ENCODE data around the gene MYMK.

Gene MYMK

GRCh38 chr9:133558191-133559126 lies 33.7 kb upstream of the MYMK start:
- peak; percentile 37 for DNase-seq (ENCODE audit: low read depth)

- DNase-seq (ENCODE audit: low read depth): no peak
These were observed 32.8 kb upstream of the MYMK start for GRCh38 chr9:133557581-133557980.

DNA sequence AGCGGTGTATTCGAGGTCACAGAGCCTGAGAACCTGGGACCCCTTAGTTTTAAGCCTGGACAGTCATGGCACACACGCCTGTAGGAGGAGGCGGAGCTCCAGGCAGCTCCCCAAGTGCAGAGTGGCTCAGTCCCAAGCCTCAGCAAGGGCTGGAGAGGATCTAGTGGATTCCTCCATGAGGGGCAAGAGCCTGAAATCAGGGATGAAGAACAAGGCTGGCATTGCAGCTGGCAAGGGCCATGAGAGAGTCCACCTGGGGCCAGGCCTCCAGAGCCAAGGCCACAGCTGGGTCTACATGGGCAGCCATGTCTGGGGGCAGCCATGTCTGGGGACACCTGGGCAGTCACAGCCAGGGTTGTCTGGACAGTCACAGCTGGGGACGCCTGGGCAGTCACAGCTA lies 31.6 kb upstream of the MYMK start:
- DNase-seq (ENCODE audit: low read depth): no peak

GRCh38 chr9:133554729-133555128 lies 30.0 kb upstream of the MYMK start:
- DNase-seq (ENCODE audit: low read depth): no peak

DNA sequence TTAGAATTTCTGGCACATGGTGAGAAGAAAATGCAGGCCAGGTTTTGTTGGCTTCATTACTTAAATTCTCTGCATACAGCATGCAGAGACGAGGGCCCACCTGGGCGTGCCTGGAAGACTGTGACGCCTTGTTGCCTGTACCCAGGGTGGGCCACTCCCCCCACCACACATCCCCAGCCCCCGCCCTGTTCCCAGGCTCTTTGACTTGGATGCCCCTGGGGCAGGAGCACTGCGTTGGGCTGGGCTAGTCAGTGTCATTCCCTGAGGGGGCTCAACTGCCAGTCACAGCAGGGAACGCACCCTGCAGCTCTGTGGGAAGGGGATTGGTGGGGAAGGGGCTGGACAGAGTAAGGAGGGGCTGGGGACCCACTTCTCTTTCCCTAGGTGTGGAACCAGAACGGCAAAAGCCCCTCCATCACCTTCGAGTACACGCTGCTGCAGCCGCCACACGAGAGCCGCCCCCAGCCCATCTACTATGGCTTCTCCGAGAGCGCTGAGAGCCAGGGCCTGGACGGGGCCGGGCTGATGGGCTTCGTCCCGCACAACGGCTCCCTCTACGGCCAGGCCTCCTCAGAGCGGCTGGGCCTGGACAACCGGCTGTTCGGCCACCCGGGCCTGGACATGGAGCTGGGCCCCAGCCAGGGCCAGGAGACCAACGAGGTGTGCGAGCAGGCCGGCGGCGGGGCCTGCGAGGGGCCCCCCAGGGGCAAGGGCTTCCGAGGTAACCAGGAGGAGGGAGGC lies 29.4 kb upstream of the MYMK start:
- DNase-seq (ENCODE audit: low read depth): no peak

DNA sequence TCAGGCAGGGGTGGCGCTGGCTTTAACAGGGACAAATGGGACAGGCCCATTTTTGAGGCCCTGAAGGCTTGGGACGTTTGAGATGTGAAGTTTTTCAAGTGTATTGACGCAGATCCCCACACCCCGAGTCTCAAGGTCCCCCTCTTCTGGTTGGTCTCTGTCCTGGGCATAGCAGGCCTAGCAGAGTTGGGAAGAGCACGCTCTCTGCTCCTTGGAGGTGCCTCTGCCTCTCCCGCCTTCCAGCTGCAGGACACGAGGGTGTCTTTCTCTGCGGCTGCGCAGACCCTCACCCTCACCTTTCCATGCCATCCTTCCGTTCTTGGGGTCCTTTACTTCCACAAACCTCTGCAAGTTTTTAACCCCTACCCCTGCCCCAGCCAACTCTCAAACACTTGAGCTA lies 28.4 kb upstream of the MYMK start:
- DNase-seq (ENCODE audit: low read depth): no peak

DNA sequence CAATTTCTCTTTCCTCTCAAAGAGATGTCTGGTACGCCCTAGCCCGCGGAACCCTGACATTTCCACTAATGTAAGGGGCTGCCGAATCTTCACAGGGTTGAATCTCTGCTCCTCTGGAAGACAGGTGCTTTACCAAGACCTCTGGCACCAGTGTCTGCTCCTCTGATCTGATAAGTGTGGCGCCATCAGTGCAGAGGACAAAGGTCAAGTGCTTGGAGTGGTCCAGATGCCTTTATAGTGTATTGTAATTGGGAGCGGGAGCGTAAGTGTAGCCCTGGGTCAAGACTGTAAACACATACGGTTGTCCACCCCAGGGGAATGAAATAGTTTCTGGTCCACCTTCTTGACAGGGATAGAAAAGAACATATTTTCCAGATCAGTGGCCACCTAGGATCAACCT lies 27.5 kb upstream of the MYMK start:
- no peak for DNase-seq (ENCODE audit: low read depth)

GRCh38 chr9:133551446-133551845 lies 26.7 kb upstream of the MYMK start:
- DNase-seq (ENCODE audit: low read depth): no peak

GRCh38 chr9:133547116-133547515 lies 22.4 kb upstream of the MYMK start:
- DNase-seq (ENCODE audit: low read depth): no peak

DNA sequence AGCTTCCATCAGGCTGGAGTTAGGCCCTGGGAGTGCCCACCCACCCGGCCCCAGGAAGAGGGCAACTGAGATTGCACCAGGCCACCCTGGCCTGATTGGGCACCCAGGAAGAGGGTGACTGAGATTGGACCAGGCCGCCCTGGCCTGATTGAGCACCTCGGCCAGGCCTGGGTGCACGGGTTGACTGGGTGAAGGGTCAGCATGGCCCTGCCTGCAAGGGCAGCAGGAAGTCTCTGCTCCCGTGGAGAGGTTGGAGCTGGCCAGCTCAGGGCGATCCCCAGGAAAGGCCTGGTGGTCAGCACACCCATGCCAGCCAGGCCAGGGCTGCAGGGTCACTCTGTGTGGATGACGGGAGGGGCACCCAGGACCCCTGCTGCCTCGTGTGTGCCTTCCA lies 21.5 kb upstream of the MYMK start:
- DNase-seq (ENCODE audit: low read depth): no peak

- no peak for DNase-seq (ENCODE audit: low read depth)
These were observed 20.9 kb upstream of the MYMK start for GRCh38 chr9:133545494-133546286.

DNA sequence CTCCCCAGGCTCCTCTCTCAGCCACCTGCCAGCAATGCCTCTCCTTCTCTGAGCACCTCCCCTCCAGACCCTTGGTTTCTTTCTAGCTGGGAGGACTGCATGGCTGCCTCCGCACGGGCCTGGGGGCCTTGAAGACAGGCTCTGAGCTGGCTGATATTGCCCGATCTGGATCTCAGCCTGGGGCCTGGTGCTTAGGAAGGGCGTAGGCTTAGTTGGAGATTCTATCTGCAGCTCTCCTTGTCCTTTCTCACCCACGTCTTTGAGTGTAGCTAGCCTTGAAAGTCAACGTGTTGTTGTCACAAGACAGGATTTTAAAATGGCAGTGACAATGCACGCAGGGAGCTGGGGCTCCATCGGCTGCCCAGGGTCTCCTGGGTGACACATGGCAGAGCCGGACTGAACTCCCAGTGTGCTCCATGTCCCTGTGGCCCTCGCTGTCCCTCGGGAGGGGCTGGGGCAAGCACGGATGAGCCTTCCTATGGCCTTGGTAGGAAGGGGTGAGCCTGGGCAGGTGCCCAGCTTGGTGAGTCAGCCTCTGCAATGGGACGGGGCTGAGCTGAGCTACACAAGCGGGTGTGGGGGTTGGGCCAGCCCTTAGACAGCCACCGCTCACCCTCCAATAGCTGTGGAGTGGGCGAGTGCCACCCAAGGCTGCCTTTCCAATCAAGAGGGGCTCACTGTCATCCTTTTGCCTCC lies 19.2 kb upstream of the MYMK start:
- no peak for DNase-seq (ENCODE audit: low read depth)

DNA sequence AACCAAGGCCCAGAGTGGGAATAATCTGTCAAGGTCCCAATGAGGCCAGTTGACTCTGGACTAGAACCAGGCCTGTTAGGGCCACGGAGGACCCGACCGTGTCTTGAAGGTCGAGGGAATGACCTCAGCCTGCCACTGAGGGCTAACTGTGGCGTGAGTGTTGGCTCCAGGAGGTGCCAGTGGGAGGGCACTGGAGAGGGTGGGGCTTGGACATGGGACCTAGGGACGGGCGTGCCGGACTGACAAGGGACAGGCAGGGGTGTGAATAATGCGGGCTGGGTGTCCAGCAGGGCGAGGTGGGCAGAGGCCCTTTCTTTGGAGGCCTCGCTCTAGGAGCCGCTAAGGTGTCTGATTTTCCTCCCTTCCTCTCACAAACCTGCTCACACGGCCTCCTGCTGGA lies 17.2 kb upstream of the MYMK start:
- no peak for DNase-seq (ENCODE audit: low read depth)

DNA sequence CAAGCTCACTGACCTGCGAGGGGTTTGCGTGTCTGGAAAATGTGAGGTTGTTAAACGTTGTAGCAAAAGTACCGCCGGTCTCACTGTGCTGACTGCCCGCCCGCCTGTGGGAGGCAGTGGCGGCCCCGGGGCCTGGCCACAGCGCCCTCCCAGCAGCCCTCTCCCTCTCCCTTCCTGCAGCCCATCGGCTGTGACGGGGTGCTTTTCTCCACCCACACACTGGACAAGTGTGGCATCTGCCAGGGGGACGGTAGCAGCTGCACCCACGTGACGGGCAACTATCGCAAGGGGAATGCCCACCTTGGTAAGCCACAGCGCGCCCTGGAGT lies 15.9 kb upstream of the MYMK start:
- DNase-seq (ENCODE audit: low read depth): no peak

GRCh38 chr9:133539991-133540697 lies 15.4 kb upstream of the MYMK start:
- DNase-seq (ENCODE audit: low read depth): no peak

GRCh38 chr9:133538851-133539833 lies 14.4 kb upstream of the MYMK start:
- DNase-seq (ENCODE audit: low read depth): no peak

- no peak for DNase-seq (ENCODE audit: low read depth)
These were observed 13.4 kb upstream of the MYMK start for GRCh38 chr9:133538176-133538575.

- no peak for DNase-seq (ENCODE audit: low read depth)
These were observed 12.5 kb upstream of the MYMK start for GRCh38 chr9:133537257-133537656.

DNA sequence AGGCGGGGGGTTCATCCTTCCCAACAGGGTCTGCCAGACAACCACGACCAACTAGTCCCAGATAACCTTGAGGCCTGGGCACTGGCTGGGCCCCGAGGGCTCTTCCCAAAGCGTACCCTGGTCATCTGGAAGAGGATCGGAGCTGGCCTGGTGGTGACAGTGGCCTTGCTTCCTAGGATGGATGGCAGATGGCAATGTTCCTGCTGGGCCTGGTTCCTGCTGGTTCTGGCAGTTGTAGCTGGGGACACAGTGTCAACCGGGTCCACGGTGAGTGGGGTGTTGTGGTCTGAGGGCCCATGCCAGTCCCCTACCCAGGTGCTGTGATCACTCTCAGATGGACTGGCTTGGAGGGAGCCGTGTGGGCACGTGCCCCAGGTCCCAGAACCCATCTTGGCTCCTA lies 11.8 kb upstream of the MYMK start:
- no peak for DNase-seq (ENCODE audit: low read depth)

GRCh38 chr9:133536080-133536479 lies 11.3 kb upstream of the MYMK start:
- no peak for DNase-seq (ENCODE audit: low read depth)

Measured in GM04503 (cell line).